ENCODE data around the gene GPR137B.

DNA sequence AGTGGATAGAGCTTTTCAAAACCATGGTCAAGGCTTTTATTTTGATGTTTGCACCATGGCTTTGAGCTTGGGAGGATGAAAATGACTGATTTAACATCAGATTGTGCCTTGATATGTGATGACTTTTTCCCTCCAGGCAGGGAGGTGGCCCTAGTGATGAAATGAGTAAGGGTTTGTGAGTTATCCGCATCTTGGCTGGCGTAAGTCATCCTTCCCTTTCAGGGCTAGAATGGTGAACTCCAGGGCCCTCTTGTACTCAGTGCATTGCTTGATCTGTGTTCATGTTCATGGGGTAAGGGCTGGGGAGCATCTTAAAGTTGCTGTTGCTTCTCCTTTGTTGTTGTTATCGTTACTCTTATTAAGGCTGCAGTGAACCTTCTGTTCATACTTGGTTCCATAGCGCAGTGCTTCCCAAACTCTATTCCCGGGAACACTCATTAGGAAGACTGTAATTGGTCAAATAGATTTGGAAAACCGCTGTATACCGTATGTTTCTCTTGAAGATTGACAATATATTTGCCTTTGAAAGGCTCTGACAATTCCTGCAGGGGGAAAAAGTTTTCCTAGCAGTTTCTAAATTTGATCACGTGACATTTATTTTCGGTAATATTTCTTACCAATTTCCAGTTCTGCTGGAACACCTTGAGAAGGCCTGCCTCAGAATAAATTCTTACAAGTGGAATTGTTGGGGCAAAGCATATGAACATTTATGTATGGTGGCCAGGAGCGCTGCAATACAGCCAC is 23.1 kb downstream of the GPR137B start:
- no peak for TF ChIP-seq CTCF (IDR thresholded peaks at IDR 0.05)
- no peak for TF ChIP-seq POLR2A (IDR thresholded peaks at IDR 0.05)
